Measurements from ENCODE around the gene TP63.

GRCh38 chr3:189739378-189739777 is 108.2 kb downstream of the TP63 start:
- TF ChIP-seq, protein P1, sequence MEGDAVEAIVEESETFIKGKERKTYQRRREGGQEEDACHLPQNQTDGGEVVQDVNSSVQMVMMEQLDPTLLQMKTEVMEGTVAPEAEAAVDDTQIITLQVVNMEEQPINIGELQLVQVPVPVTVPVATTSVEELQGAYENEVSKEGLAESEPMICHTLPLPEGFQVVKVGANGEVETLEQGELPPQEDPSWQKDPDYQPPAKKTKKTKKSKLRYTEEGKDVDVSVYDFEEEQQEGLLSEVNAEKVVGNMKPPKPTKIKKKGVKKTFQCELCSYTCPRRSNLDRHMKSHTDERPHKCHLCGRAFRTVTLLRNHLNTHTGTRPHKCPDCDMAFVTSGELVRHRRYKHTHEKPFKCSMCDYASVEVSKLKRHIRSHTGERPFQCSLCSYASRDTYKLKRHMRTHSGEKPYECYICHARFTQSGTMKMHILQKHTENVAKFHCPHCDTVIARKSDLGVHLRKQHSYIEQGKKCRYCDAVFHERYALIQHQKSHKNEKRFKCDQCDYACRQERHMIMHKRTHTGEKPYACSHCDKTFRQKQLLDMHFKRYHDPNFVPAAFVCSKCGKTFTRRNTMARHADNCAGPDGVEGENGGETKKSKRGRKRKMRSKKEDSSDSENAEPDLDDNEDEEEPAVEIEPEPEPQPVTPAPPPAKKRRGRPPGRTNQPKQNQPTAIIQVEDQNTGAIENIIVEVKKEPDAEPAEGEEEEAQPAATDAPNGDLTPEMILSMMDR (IDR thresholded peaks at IDR 0.05) = no peak
- TF ChIP-seq POLR2A (IDR thresholded peaks at IDR 0.05) = no peak
